ENCODE data around the gene SYCP2L.

SYCP2L gene

DNA sequence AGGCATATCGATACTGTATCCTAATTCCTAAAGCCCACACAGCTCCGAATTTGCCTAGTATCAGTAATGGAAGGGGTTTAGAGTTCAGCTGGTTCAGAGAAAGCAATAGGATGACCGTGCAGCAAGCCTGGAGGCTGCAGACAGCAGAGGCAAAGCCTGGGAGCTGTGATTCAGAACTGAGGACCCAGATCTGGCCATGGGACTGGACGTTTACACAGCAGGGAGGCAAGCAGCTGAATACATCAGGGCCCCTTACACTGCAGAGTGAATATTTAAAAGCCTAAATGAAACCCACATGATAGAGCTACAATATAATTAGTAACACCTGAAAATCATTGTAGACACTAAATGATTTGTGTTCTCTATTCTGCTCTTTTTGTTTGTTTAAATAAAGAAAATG lies 119.2 kb downstream of the SYCP2L start:
- H3K9me3 ChIP-seq (ENCODE audit: severe bottlenecking) = no peaks in the 10 kb centered on the region
- TF ChIP-seq, protein P1, sequence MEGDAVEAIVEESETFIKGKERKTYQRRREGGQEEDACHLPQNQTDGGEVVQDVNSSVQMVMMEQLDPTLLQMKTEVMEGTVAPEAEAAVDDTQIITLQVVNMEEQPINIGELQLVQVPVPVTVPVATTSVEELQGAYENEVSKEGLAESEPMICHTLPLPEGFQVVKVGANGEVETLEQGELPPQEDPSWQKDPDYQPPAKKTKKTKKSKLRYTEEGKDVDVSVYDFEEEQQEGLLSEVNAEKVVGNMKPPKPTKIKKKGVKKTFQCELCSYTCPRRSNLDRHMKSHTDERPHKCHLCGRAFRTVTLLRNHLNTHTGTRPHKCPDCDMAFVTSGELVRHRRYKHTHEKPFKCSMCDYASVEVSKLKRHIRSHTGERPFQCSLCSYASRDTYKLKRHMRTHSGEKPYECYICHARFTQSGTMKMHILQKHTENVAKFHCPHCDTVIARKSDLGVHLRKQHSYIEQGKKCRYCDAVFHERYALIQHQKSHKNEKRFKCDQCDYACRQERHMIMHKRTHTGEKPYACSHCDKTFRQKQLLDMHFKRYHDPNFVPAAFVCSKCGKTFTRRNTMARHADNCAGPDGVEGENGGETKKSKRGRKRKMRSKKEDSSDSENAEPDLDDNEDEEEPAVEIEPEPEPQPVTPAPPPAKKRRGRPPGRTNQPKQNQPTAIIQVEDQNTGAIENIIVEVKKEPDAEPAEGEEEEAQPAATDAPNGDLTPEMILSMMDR (IDR thresholded peaks at IDR 0.05; ENCODE audit: low read depth, low read length) = no peak
- no peak for DNase-seq
- H3K27me3 ChIP-seq (ENCODE audit: insufficient read depth, low read depth, severe bottlenecking) = no peaks in the 10 kb centered on the region
- H3K4me3 ChIP-seq (ENCODE audit: low read depth, low read length) = no peak overlapping the region
- no peak overlapping the region for H3K27ac ChIP-seq
- peaks cover 98% of the 10 kb centered on the region for H3K36me3 ChIP-seq

DNA sequence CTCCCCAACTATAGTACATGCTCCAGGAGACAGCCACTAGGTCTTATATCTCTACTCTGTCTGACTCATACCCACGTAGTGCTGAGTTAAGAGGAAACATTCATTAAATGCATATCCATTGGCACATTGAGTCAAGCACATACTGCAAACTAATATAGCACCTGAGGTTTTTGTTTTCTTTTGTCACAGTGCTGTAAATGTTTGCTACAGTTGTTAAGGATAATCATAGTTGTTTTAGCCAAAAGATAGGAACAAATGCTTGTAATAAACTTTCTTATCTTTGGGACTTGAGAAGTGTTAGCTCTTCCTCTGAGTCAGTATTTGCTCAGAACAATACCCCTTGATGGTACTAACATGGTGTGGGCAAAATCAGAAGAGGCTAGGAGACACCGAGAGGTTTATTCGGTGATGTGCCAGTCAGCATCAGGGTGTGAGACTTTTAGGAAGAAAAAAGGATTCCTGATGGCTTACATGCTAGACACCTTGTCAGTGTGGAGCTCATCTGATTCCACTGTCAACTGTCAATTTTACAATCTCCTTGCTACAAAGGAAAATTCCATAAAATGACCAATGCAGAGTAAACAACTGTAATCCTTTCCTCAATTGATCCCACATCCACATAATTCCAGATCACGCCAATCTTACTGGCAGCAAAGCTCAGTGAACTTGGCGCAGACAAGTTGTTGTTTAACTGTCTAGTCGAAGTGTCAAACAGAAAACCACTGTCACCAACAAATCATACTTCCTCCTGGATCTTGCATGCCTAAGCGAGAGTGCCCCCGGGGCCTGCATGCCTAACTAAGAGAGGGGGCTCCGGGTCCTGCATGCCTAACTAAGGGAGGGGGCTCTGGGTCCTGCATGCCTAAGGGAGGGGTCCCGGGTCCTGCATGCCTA lies 121.1 kb downstream of the SYCP2L start:
- Histone ChIP-seq H3K36me3 (peaks cover 85% of the 10 kb centered on the region), H3K9me3 (ENCODE audit: severe bottlenecking) (no peaks in the 10 kb centered on the region), H3K27me3 (ENCODE audit: insufficient read depth, low read depth, severe bottlenecking) (no peaks in the 10 kb centered on the region), H3K27ac (no peak overlapping the region), H3K4me3 (ENCODE audit: low read depth, low read length) (no peak overlapping the region)
- DNase-seq = no peak
- TF ChIP-seq, protein P1 (IDR thresholded peaks at IDR 0.05; ENCODE audit: low read depth, low read length) = no peak

DNA sequence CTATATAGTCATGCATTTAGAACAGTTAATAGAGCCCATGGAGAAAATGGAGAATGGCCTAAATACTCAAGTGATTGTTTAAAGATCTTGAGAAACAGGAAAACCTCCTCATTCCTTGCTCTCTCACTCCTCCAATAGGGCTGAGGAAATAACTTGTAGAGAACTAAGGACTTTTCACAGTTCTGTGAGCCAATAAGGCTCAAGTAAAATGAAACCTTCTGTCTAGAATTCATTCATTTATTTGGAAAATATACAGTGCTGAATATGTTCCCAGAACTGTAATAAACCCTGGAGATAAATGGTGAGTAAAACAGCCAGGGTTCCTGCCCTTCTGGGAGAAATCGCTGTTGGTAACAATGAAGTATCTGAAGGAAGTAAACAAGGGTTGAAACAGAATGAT lies 122.0 kb downstream of the SYCP2L start:
- TF ChIP-seq, protein P1 (IDR thresholded peaks at IDR 0.05; ENCODE audit: low read depth, low read length) = no peak

DNA sequence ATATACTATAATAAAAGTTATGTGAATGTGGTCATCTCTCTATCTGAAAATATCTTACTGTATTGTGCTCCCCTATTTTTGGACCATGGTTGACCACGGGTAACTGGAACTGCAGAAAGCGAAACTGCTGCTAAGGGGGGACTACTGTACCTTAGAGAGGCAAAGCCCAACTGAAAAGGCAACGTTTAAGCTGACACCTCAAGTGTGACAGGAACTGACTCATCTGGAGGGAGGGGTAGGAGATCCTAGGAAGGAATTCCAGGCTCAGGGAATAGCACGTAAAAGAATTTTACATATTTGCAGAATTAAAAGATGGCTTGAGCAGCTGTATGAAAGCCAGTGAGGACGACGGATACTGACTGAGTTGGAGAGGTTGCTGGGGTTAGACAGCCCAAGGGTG lies 122.5 kb downstream of the SYCP2L start:
- TF ChIP-seq, protein P1 (IDR thresholded peaks at IDR 0.05; ENCODE audit: low read depth, low read length) = no peak
- Histone ChIP-seq H3K27me3 (ENCODE audit: insufficient read depth, low read depth, severe bottlenecking) (no peaks in the 10 kb centered on the region), H3K36me3 (peaks cover 72% of the 10 kb centered on the region), H3K9me3 (ENCODE audit: severe bottlenecking) (no peaks in the 10 kb centered on the region), H3K4me3 (ENCODE audit: low read depth, low read length) (no peak overlapping the region), H3K27ac (no peak overlapping the region)
- no peak for DNase-seq

More for the DNA sequence above, 122.0 kb downstream of the SYCP2L start:
- H3K27me3 ChIP-seq (ENCODE audit: insufficient read depth, low read depth, severe bottlenecking) = no peaks in the 10 kb centered on the region
- H3K27ac ChIP-seq = no peak overlapping the region
- peaks cover 76% of the 10 kb centered on the region for H3K36me3 ChIP-seq
- no peak for DNase-seq
- no peaks in the 10 kb centered on the region for H3K9me3 ChIP-seq (ENCODE audit: severe bottlenecking)
- H3K4me3 ChIP-seq (ENCODE audit: low read depth, low read length) = no peak overlapping the region

DNA sequence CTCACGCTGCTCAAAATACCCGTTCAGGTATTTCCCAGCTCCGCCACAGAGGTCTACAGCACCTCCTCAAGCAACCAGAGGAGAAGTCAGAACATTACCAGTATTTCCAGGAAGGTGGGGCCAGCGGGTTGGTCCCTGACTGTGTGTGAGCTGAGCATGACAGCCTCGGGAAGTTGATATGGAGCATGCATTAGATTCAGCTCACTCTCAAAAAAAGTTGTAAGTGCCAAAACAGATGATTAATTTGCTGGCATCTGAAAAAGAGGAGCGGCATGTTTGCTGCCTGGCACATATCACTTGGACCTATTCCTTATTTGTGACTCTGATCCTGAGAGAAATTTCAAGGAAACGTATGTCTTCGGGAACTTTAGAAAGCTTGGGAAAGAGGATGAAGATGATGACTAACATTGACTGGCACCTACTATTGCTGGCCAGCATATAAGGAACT lies 125.0 kb downstream of the SYCP2L start:
- peaks cover 47% of the 10 kb centered on the region for H3K36me3 ChIP-seq
- H3K9me3 ChIP-seq (ENCODE audit: severe bottlenecking) = no peaks in the 10 kb centered on the region
- no peak overlapping the region for H3K27ac ChIP-seq
- DNase-seq = peak; percentile 40
- TF ChIP-seq, protein P1 (IDR thresholded peaks at IDR 0.05; ENCODE audit: low read depth, low read length) = no peak; the same call in 1 of the 2 replicates
- no peaks in the 10 kb centered on the region for H3K27me3 ChIP-seq (ENCODE audit: insufficient read depth, low read depth, severe bottlenecking)
- H3K4me3 ChIP-seq (ENCODE audit: low read depth, low read length) = no peak overlapping the region

All from WERI-Rb-1 (cell line).